NK-92 treated with Interleukin-12 subunit alpha and Interleukin-12 subunit beta, amount 100 ng/mL, for 24 hours (cell line): ENCODE data around the gene THAP7.

ENCODE experiments used
- DNase-seq: peaks from one replicate; lab custom pipeline; 2025; lab: John Stamatoyannopoulos, UW

THAP7 gene

GRCh38 chr22:20964090-20964798 is 37.7 kb downstream of the THAP7 start:
- no peak for DNase-seq

GRCh38 chr22:20963201-20964052 is 38.5 kb downstream of the THAP7 start:
- no peak for DNase-seq

DNA sequence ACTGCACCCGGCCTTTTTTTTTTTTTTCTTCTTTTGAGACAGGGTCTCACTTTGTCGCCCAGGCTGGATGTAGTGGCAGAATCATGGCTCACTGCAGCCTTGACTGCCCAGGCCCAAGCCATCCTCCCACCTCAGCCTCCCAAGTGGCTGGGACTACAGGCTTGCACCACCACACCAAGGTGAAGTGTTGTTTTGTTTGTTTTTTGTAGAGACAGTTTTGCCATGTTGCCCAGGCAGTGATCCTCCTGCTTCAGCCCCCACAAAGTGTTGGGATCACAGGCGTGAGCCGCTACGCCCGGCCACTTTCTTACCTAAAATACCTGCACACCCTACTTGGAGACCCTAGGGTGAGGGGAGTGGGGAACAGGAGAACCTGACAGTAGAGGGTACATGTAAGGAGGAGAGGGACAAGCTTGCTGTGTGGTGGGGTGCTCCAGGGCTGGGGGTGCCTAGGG is 39.4 kb downstream of the THAP7 start:
- DNase-seq: no peak

DNA sequence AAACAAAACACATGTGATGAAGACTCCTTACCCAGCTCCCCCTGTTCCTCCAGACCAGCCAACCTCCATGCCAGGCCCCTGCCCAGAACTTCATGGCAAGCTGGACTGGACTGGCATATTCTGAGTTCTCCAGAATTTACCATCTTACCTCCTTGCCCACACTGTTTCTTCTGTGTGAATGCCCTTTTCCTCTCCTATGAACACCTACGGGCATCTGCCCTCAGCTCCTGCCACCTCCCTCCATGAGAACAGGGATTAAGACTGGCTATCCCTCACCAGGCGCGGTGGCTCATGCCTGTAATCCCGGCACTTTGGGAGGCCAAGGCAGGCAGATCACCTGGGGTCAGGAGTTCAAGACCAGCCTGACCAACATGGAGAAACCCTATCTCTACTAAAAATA is 41.3 kb downstream of the THAP7 start:
- DNase-seq: no peak

DNA sequence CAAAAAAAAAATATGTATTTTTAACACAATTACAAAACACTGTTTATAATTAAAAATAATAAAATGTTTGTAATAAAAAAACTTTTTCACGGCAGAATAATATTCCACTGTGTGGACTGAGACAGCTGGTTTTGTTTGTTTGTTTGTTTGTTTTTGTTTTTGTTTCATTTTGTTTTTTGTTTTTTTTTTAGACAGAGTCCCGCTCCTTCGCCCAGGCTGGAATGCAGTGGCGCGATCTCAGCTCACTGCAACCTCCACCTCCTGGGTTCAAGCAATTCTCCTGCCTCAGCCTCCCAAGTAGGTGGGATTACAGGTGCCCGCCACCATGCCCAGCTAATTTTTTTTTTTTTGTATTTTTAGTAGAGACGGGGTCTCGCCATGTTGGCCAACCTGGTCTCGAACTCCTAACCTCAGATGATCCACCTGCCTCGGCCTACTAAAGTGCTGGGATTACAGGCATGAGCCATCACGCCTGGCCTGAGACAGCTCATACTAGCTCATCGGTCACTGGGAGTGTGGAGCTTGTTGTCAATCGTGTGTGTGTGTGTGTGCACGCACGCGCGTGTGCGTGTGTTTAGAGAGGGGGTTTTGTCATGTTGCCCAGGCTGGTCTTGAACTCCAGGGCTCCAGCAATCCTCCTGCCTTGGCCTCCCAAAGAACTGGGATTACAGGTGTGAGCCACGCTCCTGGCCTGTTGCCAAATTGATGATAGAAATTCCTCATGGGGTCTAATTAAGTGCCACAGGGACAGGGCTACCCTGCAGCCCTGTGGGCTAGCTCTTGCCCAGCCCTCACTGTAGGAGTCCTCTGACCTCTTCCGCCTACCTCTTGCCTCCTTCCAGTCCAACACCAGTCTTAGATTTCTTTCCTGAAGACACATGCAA is 42.1 kb downstream of the THAP7 start:
- DNase-seq: no peak

GRCh38 chr22:20957683-20958431 is 44.1 kb downstream of the THAP7 start:
- DNase-seq: no peak

DNA sequence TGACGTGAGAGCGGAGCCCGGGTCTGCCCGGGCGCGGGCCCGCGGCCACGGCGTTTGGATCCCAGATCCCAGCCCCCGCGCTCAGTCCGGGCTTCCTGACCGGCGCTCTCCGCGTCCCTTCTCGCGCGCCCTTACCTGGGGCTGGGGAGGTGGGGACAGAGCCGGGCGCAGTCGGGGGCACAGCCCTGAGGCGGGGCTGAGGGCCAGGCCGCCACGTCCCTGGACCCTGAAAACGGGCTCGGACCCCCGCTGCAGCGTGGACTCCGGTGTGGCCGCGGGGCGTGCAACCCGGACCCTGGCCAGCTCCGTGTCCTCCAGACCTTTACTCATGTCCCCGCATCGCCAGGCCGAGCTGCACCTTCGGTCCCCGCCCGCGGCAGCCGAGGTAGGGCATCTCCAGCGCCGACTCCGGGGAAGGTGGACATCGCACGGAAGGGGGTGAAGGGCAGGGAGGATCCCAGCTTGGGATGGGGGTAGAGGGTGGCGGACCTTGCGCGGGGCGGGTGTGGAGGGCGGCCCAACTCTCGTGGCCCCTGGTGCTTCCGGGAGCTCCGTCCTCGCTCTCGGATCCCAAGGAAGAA is 44.7 kb downstream of the THAP7 start:
- no peak for DNase-seq

DNA sequence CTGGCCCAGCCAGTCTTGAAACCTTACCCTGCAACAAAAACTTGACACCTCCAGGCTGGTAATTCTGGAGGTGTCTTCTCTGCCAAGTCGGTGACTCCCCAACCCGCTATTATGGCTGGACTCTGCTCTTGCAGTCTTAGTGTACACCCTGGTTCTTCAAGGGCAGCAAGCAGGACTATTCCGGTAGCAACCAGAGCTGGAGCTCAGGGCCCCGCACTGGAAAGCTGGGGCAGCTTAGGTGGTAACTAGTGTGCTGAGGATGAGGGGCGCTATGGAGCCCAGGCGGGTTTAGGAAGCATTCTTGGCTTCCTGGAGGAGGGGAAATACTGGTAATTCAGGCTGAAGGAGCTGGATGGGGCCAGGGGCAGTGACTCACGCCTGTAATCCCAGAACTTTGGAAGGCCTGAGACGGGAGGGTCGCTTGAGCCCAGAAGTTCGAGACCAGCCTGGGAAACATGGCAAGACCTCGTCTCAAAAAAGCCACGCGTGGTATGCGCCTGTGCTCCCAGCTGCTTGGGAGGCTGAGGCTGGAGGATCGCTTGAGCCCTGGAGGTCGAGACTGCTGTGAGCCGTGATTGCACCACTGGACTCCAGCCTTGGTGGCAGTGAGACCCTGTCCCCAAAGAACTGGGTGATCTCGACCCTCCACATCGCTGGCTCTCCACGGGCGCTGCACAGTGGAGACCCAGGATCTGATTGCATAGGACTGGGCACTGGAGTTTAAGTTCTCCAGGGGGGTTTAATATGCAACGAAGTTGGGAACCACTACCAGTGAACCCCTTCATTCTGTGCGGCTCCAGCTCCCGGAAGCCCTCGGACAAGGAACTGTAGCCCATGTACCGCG is 45.4 kb downstream of the THAP7 start:
- DNase-seq: no peak

- no peak for DNase-seq
Measured at GRCh38 chr22:20955548-20955947, 46.4 kb downstream of the THAP7 start.

DNA sequence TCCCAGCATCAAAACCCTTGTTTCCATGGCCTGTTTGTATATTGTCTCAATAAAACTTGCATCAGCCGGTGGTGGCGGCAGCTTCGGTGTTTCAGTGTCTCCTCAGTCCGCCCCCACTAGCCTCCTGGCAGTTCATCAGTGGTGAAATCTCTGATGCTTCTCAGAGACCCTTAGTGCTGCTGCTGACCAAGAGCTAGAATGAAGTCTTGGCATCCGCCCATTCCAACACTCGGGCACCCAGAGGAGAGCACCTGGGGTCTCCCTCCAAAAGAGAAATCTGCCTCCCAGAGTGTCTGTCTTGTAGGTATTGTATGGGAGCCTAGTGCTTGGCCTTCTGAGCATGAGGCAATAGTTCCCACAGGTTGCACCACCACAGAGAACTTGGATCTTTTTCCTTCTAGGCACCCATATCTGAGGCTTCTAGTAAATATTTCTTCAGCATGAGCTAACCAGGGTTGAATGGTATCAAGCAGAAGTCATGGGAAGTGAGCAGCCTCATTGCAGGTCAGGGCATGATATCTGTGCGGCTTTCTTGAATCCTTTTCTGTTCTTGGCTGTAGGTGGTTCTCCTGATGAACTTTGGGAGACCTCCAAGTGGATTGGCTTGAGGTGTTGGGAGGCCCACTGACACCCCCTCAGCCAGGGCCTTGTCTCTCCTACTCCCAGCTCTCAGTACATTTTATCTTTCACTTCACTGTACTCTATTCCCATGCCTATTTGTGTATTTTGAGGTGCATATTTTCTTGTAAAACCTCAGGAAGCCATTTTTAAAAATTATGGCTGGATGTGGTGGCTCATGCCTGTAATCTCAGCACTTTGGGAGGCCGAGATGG is 48.0 kb downstream of the THAP7 start:
- DNase-seq: no peak

- no peak for DNase-seq
Measured at GRCh38 chr22:20953342-20953608, 48.6 kb downstream of the THAP7 start.

DNA sequence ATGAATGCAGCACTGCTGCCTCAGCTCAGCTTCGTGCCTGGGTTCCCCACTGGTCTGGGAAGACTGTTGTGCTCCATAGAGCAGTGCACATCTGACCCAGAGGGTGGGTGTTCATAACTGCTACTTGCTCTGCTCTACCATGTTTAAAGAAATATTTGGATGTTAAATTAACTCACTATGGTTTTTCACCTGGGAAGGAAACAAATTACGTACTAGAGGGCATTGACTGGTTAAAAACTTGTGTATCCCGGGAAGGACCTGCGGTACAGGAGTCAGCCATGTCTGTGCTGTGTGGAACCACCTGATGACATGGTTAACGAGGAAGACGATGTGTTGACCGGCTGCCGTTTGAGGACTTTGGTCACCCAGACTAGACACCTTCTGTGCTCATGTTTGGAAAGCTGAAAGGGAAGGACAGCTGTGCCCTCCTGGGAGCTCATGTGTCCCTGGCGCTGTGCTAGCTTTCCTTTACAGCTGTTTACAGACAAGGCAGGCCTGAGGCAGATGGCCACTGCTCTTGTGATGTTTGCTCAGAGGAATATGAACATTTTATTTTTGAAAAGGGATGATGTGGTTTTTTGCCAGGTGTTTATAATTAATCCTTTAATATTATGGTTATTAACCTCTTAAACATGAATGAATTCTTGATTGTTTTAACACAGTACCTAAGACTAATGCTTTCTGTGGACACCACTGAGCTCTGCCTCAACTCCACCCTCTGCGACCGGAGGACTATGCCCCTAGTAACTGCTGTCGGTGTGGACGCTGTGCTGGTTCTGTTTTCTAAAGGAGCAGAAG is 49.2 kb downstream of the THAP7 start:
- no peak for DNase-seq

DNA sequence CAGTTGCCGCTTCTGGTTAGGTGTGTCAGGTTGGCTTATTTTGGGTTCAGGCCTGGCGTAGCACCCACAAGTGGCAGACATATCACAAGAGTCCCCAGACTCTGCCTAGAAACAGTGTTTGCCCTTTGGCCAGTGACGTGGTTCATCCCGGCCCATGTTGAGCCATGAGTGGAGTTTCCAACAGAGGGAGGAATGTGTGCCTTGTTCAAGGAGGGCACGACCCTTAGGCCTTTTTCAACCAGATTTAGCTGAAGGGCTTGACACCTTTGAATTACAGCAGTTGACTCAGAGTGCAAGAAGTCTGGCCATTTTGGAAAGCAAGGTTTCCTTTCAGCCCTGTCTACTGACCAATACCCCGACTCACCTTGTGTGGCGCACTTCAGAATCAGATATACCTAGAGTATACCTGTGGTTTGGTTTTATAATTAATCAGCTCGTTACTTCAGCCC is 50.0 kb downstream of the THAP7 start:
- no peak for DNase-seq

GRCh38 chr22:20951151-20951931 is 50.6 kb downstream of the THAP7 start:
- DNase-seq: no peak

DNA sequence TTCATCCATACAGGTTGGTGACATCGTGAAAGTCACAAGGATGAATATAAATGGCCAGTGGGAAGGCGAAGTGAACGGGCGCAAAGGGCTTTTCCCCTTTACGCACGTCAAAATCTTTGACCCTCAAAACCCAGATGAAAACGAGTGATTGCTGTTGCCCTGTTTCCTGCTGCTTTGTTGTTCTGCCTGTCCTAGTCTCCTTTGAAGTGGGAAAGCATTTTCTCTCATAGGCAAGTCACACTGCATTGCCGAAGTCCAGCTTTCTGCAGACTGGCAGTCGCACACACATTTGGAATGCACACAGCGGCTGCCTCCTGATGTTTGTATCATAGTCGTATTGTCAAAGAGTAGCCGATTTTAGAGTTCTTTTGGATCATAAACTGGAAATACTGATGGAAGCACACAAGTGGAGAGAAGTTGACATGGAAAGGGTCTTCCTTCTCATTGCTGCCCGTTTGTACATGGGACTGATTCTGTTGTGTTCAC is 52.2 kb downstream of the THAP7 start:
- DNase-seq: no peak
